Adrenal gland (tissue), 19 donors: ENCODE results near the gene ZNF330. TPM values are rescaled to one million over a fixed set of nuclear protein-coding genes. Genes with fewer than 3 reads are reported as not detected.

Source experiments
- DNase-seq, 7 donors: peaks; one replicate each; pipeline ENCODE4 v3.0.0-alpha.2; 2019 to 2020
- H3K27ac ChIP-seq, 5 donors: fragments of 200-600 bp; sonication (generic) in 4 of 5; 1 replicate in 3 of 5; 2 replicates in 2 of 5; pipeline versions ENCODE4 v1.5.1 to v1.8.0; 2016 to 2020; ENCODE audit warnings: mild to moderate bottlenecking in 1 of 5
- H3K27me3 ChIP-seq: fragments of 200-600 bp; 2 replicates; pipeline ENCODE4 v1.8.0; 2021
- H3K36me3 ChIP-seq, 2 donors: fragments of 200-600 bp; replicated peaks in 1 of 2; 1 replicate in 1 of 2; 2 replicates in 1 of 2; pipeline versions ENCODE4 v1.5.1 to v1.8.0; 2018 to 2022
- H3K4me1 ChIP-seq, 2 donors: fragments of 200-600 bp; replicated peaks in 1 of 2; 1 replicate in 1 of 2; 2 replicates in 1 of 2; pipeline versions ENCODE4 v1.5.1 to v1.8.0; 2018 to 2021
- H3K4me3 ChIP-seq, 4 donors: fragments of 200-600 bp; sonication (generic) in 3 of 4; one replicate each; pipeline ENCODE4 v1.5.1; 2016 to 2018
- H3K9me3 ChIP-seq, 3 donors: fragments of 200-600 bp; sonication (generic) in 1 of 3; replicated peaks in 1 of 3; 1 replicate in 2 of 3; 2 replicates in 1 of 3; pipeline versions ENCODE4 v1.5.1 to v1.8.0; 2016 to 2021
- CTCF ChIP-seq, 6 experiments: fragments of 450-650 bp in 4 of 6; fragments of 200-600 bp in 2 of 6; sonication (generic) in 1 of 6; IDR thresholded peaks; 1 replicate in 5 of 6; 2 replicates in 1 of 6; pipeline versions ENCODE4 v1.5.1 to v1.8.0; 2016 to 2021; ENCODE audit warnings: antibody characterized with exemption in 6 of 6, mild to moderate bottlenecking in 2 of 6, moderate library complexity in 1 of 6
- POLR2A ChIP-seq, 2 donors: fragments of 450-650 bp; IDR thresholded peaks; one replicate each; pipeline ENCODE4 v1.6.1; 2017; ENCODE audit warnings: antibody characterized with exemption in 2 of 2, mild to moderate bottlenecking in 2 of 2, moderate library complexity in 1 of 2
- whole genome bisulfite sequencing, 4 donors: extraction: QIAGEN DNeasy Blood & Tissue Kit in 2 of 4; methylation state at CpG; one replicate each; pipeline versions ENCODE4 v1.1.5 to v1.1.7; 2013 to 2017; 5-methylcytosine and 5-hydroxymethylcytosine counted together
- intact Hi-C, 2 donors: fragments of 100-400 bp; cut with DNase I; formaldehyde crosslinking; loops; one replicate each; pipeline versions ENCODE4 v1.14.1 to v1.15.0; 2022 to 2023
- long read RNA-seq, 10 donors: library from polyadenylated mRNA in 3 of 10; unstranded in 2 of 10; stranded (forward) in 1 of 10; transcript quantifications; one replicate each; pipeline ENCODE4 v2.0.0 and lab custom pipeline, GENCODE V29; 2021 to 2026
- polyA plus RNA-seq, 3 donors: library from polyadenylated mRNA; stranded (reverse); fragments of 200-250 nt in 2 of 3; fragments of 350-450 nt in 1 of 3; fragmentation: Illumina TruSeq in 1 of 3; extraction: RNeasy Lipid Tissue Mini Kit (QIAGEN cat#74804) in 1 of 3; gene quantifications; one replicate each; pipeline ENCODE4 v1.2.3, GENCODE V29; 2013 to 2014
- total RNA-seq, 9 donors: library from RNA; depleted of rRNA in 4 of 9; stranded (reverse); fragments of >200 nt in 4 of 9; fragments of 120-200 nt in 1 of 9; fragmentation: NEBNext Ultra II Directional in 1 of 9; extraction: Animal tissue kit (Norgen Biotek cat#: 25700) in 1 of 9; gene quantifications; one replicate each; pipeline versions ENCODE4 v1.1.0 to v1.2.4, GENCODE V29; 2013 to 2023
- donor health status: healthy with polysubstance abuse.
- donor health status: Bipolar disorder and iron deficiency.
- donor health status: DM: yes; HTN: yes; CAD: no.
- donor health status: DM: no; HTN: no; CAD: no.
- donor health status: DM: no; HTN: no; CAD: no.
- donor health status: DM: yes; HTN: yes; CAD: no.

The ZNF330 gene
- total RNA-seq (10 to 100 TPM; 20.9 to 56.3 (median 37.5) TPM), polyA plus RNA-seq (10 to 100 TPM; 20.0 to 40.1 (median 28.1) TPM)
- long read RNA-seq, donor 1, transcript ZNF330-207 (2 exons, 733 nt): major isoform, 10 of 59 reads
- long read RNA-seq, donor 1, partial matches to known transcripts: 34 of 59 reads
- long read RNA-seq, donor 1, other reads (novel, unspliced or antisense): 15 of 59 reads
- long read RNA-seq, donor 2, partial matches to known transcripts: 0 of 12 reads
- long read RNA-seq, donor 2, other reads (novel, unspliced or antisense): 8 of 12 reads
- long read RNA-seq, donor 3, partial matches to known transcripts: 0 of 19 reads
- long read RNA-seq, donor 3, other reads (novel, unspliced or antisense): 15 of 19 reads
- long read RNA-seq, donor 4, partial matches to known transcripts: 0 of 2 reads
- long read RNA-seq, donor 4, other reads (novel, unspliced or antisense): 1 of 2 reads
- long read RNA-seq, donor 5, transcript ZNF330-207 (2 exons, 733 nt): major isoform, 5 of 8 reads
- long read RNA-seq, donor 5, partial matches to known transcripts: 1 of 8 reads
- long read RNA-seq, donor 5, other reads (novel, unspliced or antisense): 2 of 8 reads
- long read RNA-seq, donor 6, transcript ZNF330-207 (2 exons, 733 nt): major isoform, 6 of 11 reads
- long read RNA-seq, donor 6, partial matches to known transcripts: 4 of 11 reads
- long read RNA-seq, donor 6, other reads (novel, unspliced or antisense): 1 of 11 reads
- long read RNA-seq, donor 7, partial matches to known transcripts: 0 of 10 reads
- long read RNA-seq, donor 7, other reads (novel, unspliced or antisense): 6 of 10 reads
- long read RNA-seq, donor 8, partial matches to known transcripts: 19 of 34 reads
- long read RNA-seq, donor 8, other reads (novel, unspliced or antisense): 12 of 34 reads
- long read RNA-seq, donor 9, partial matches to known transcripts: 39 of 54 reads
- long read RNA-seq, donor 9, other reads (novel, unspliced or antisense): 14 of 54 reads
- long read RNA-seq, donor 10, partial matches to known transcripts: 0 of 6 reads
- long read RNA-seq, donor 10, other reads (novel, unspliced or antisense): 5 of 6 reads

GRCh38 chr4:141220691-141221659 is at the start of gene ZNF330:
TSS of gene ZNF330 (plus strand) at chr4:141220895. CDS start at chr4:141222372, 1,477 bp downstream.
- Histone ChIP-seq H3K27ac (peak within 1 kb of the TSS; percentile 90 to 100 (median 96)), H3K27me3 (no peaks in the 10 kb centered on the region), H3K9me3 (no peaks in the 10 kb centered on the region), H3K4me1 (peaks cover 5 to 23% of the 10 kb centered on the region in 2 donors), H3K4me3 (peak within 1 kb of the TSS; percentile 76 to 98 (median 86)), H3K36me3 (peaks cover 0 to 9% of the 10 kb centered on the region in 2 donors)
- peak; percentile 90 to 97 (median 94) for DNase-seq
- TF ChIP-seq CTCF (IDR thresholded peaks at IDR 0.05) (peak in 3 of 6 experiments; percentile 6 to 18 (median 9)), POLR2A (IDR thresholded peaks at IDR 0.05) (peak; percentile 53 to 86)
- intact Hi-C loops: no loop called here
- 0 to 1% (median 0%) methylated on average over 30 to 57 of the region's 57 CpGs for WGBS, 4 donors

- H3K4me3 ChIP-seq: no peak overlapping the region
- no peaks in the 10 kb centered on the region for H3K9me3 ChIP-seq
- intact Hi-C loops: no loop called here
- H3K27ac ChIP-seq: no peak overlapping the region
- no peak for DNase-seq
- 29 to 68% (median 55%) methylated on average over 1 of the region's 1 CpG for WGBS, 4 donors
- no peaks in the 10 kb centered on the region for H3K4me1 ChIP-seq
- H3K27me3 ChIP-seq: no peaks in the 10 kb centered on the region
- H3K36me3 ChIP-seq: no peaks in the 10 kb centered on the region
- TF ChIP-seq CTCF (IDR thresholded peaks at IDR 0.05) (no peak), POLR2A (IDR thresholded peaks at IDR 0.05) (no peak)
Observed at GRCh38 chr4:141174457-141174856, 46.2 kb upstream of the ZNF330 start.

DNA sequence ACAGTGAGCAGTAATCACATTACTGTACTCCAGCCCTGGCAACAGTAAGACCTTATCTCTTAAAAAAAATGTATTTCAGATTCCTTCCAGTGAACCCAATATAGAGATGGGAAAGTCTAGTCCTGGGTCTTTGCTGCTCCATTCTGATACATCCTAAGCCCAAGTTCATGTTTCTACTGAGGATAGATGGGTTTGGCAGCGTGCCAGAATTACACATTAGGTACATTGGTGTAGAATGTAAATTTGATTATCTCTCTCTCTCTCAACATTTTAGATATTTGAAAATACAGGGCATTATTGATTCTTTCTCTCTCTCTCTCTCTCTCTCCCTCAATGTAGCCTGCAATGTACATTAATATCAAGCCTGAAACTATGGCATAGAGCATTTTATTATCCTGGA is 43.5 kb upstream of the ZNF330 start:
- no peaks in the 10 kb centered on the region for H3K36me3 ChIP-seq
- intact Hi-C loops: no loop called here
- 18 to 40% (median 35%) methylated on average over 1 of the region's 1 CpG for WGBS, 4 donors

More for the DNA sequence above, 43.5 kb upstream of the ZNF330 start:
- TF ChIP-seq CTCF (IDR thresholded peaks at IDR 0.05): no peak
- TF ChIP-seq POLR2A (IDR thresholded peaks at IDR 0.05): no peak
- no peaks in the 10 kb centered on the region for H3K9me3 ChIP-seq
- no peak overlapping the region for H3K4me3 ChIP-seq
- no peak for DNase-seq
- H3K4me1 ChIP-seq: no peaks in the 10 kb centered on the region
- H3K27ac ChIP-seq: no peak overlapping the region
- no peaks in the 10 kb centered on the region for H3K27me3 ChIP-seq
